AG20443 (cell line): ENCODE results near the gene PIGR.

Experiments used
- DNase-seq: peaks from one replicate; pipeline ENCODE4 v3.0.0; 2012; ENCODE audit warnings: low spot score, mixed read lengths

The PIGR gene, protein sequence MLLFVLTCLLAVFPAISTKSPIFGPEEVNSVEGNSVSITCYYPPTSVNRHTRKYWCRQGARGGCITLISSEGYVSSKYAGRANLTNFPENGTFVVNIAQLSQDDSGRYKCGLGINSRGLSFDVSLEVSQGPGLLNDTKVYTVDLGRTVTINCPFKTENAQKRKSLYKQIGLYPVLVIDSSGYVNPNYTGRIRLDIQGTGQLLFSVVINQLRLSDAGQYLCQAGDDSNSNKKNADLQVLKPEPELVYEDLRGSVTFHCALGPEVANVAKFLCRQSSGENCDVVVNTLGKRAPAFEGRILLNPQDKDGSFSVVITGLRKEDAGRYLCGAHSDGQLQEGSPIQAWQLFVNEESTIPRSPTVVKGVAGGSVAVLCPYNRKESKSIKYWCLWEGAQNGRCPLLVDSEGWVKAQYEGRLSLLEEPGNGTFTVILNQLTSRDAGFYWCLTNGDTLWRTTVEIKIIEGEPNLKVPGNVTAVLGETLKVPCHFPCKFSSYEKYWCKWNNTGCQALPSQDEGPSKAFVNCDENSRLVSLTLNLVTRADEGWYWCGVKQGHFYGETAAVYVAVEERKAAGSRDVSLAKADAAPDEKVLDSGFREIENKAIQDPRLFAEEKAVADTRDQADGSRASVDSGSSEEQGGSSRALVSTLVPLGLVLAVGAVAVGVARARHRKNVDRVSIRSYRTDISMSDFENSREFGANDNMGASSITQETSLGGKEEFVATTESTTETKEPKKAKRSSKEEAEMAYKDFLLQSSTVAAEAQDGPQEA

DNA sequence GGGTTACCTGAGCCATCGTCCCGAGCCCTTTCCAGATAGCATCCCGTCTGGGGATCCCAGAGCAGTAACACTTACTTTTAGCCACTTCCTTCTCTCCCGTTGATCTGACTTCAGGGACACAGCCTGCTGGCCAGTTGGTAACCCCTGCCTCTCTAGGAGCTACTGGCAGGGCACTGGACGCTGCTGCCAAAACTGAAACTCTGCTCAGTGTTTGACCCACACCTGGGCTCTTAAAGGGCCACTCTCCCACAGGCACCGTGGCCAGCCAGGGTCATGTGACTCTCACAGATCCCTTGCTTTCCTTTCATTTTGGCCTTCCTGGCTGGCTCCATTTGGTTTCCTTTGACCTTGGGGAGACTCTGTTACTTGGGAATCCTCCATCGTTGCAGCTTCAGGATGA, at the start of gene PIGR:
Gene PIGR (minus strand): TSS at position 206 of the 400 bp plus-strand sequence. CDS start 5,935 bp downstream, outside the sequence.
- DNase-seq, result no peak

DNA sequence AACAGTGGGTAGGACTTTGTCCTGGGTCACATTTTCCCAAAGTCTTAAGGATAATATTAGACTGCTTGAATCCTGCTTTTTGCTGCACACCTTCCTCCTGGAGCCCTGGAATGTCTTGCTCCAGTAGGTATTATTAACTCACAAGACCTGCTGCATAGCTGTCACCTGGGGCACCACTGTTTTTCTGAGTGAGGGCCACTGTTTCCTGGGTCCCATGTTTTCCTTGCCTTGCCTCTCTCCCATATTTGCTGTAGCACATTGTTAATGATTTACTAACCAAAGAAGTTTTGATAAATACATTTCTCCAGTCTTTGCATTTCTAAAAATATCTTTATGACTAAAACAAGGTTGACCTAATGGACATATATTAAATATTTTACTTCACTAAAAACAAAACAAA, 46.5 kb upstream of the PIGR start:
- DNase-seq, result no peak

DNA sequence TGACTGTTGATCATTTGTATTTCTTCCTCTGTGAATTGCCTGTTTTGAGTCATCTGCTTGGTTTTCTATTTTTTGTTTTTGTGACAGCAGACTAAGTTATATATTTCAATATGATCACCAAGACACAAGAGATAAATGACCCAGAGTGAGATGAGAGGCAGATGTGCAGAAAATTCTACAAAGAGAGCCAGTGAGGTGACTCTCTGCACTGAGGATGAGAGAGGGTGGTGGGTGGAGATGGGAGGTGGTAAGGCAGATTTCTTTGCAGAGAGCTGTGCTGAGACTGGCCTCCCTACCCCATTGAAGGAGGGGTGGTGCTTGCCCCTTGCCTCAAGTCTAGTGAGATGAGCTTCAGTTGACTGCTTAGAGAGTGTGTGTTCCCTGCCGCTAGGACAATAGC, 41.6 kb upstream of the PIGR start:
- no peak for DNase-seq

DNA sequence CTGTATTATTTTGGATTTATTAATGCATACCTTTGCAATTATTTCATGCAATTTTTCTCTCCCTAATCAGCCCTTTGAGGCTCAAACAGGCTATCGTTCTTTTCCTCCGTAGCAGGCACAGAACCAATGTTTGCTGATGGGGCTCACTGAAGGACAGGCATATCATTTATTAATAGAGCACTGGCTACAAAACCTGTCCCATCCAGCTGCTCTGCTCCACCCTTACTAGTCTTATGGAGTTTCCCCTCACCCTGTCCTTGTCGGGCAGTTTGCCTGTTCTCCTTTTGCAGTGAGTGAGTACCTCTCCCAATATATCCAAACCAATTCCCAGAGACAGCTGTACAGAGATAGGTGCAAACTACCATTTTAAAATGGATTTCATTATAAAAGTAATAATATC, 40.6 kb upstream of the PIGR start:
- DNase-seq, result no peak

DNA sequence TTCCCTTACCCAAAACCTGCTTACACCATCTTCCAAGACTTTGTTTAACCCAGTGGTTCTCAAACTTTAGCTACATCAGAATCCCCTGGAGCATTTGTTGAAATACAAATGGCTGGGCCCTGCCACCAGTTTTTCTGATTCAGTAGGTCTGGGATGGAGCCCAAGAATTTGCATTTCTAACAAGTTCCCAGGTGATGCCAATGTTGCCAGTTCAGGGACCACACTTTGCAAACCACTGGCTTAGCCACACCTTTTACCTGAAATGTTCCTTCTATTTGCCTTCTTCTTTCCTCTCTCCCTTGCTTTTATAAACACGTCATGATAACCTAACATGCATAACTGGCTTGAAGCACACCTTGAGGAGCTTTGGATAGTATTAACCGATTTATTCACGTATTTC, 40.1 kb upstream of the PIGR start:
- DNase-seq, result no peak

DNA sequence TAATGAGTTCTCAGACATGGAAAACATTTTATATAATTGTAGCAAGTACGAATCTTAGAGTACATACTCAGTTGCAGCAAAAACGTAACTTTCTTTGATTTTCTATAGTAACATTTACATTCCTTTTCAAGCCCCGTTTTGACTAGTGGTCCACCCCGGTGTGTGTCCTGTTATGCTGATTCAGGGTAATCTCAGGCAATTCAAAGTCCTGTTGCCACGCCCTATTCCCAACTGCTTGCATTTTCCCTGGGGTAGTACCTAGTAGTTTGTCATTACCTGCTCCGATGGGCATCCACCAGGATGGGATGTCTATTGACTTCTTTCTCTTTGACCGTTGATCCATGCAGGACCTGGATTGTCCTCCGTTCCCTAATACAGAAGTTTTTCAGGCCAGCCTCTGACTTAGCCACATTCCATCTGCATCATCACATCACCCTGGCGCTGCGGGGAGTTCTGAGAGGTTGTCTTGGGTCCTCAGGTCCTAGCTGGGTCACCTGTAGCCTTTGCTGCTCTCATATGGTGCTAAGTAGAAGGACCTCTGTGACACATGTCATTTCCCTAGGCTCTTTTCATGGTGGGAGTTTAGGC, 39.0 kb upstream of the PIGR start:
- DNase-seq, result no peak

DNA sequence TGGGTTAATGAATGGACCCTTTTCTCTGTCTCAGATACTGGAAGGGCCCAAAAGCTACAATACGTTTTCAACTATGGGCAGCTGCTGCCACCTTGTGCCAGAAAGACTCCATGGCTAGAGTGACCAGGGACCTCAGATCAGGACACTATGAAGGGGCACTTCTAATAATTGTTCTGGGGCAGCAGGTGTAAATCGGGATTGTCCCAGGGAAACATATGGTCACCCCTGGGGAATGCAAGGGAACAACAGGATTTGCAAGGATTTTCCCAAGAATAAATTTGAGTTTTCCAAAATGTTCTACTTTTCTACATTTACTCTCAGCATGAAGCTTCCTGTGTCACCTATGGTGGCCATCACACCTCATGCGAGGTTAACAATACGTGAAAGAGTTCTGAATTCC, 36.0 kb upstream of the PIGR start:
- peak; percentile 82 for DNase-seq

DNA sequence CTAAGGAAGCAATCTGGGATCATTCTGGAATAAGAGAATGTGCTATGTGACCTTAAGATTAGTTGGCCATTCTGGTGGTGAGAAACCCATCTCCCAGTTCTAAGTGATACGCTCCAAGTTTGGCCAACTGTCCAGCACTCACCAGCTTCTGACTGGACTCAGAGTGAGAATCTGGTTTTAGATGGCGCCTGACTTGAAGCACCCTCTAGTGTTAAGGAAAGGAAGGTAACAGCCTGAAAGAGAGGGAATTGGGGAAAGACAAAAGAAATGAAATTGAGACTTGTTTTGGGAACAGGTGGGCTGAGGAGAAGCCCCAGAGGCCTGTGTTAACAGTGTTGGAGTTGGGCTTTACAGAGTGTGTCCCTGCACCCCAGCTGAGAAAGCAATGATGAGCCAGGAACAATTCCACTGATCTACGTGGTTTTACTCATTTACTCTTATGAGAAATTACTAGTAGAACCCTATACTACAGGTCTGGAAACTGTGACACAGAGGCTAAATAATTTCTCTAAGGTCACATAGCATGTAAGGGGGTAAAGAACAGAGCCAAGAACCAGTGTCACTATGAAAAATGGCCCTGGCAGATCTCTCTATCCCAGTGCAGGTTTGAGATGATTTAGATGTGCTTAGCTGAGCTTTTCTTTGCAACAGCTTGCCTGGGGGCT, 33.2 kb upstream of the PIGR start:
- DNase-seq, result peak; percentile 45

DNA sequence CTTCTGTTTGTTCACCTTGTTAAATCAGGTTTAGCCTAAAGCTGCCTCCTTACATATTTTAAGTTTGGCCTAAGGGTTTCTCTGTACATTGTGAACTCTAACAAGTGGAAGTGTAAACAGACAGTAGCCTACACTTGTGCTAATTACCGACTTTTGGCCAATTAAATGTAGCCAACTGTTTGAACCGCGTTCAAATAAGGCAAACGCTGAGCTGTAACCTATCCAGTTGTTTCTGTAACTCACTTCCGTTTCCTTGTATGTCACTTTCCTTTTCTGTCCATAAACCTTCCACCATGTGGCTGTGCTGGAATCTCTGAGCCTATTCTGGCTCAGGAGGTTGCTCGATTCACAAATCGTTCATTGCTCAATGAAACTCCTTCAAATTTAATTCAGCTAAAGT, 32.0 kb upstream of the PIGR start:
- no peak for DNase-seq

DNA sequence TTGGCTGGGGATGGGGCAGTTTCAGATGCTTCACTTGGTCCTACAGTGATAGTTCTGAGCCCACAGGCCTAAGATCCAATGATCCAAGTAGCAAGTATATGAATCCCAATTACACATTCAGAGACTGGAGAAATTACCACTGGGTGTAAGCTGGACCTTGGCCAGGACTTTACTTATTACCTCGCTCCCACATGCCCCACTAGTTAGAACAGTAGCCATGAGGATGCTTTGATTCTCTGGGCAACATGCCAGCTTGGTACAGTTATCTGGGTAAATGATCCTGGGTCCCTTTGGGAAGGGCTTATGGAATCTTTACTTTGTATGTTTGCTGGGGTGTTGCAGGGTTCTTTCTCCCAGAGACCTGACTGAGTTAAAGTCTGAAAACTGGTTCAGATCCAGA, 29.0 kb upstream of the PIGR start:
- DNase-seq, result no peak

DNA sequence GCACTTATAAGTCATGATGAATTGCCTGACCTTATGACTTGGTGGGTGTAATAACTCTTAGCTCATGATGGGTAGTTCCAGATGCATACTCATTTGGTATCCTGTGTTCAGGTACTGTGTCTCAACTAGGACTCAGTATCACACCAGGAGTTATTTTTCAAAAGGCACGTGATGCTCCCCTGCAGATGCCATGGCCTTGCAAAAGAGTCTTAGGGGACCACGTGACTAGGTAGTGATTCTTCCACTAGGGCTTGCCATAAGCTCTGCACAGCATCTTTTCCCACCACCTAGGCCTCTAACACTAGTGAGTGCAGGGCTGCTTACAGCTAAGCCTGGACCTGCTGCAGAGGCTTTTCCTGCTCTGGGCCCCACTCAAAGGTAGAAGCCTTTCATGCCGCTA, 27.9 kb upstream of the PIGR start:
- no peak for DNase-seq

DNA sequence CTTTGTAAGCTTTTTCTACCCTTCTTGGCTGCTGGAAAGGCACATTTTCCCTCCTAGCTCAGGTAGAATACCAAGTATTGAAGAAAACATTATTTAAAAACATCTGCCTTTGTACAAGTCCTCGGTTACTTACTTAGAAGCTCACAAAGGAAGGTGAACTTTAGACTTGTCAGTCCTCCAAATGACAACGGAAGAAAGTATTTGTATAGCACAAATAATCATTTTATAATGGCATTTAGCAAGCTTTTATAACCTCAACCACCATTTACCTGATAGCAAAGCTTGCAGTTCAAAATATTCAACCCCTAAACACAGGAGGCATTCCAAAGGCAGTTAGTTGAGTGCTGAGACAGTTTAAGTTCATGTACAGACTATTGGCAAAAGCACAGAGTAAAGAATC, 26.5 kb upstream of the PIGR start:
- DNase-seq, result no peak

DNA sequence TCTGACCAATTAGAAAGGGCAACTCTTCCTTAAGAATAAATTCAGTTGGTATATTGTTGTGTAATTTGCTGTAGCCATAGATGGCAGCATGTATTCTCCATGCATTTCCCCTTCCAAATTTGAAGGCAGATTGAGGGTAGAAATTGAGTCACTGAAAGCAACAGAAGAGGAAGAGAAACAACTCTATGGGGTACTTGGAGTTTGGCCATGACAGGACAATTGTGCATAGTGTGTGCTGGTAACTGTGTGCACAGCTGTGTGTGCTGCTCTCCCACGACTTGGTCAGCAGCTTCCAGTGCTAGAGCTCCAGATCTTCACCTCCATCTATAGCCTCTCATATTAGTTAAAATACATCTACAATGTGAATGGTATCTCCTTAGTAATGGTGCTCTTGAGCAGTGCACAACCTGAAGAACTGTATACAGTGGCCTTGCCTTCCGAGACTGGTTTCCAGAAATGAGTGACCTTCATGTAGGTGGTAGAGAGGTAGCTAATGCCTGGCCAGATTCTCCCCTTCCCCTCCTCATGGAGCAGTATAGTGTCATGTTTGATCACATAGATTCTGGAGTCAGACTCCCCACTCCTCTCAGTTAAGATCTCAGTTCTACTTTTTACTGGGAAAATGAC, 24.9 kb upstream of the PIGR start:
- no peak for DNase-seq

DNA sequence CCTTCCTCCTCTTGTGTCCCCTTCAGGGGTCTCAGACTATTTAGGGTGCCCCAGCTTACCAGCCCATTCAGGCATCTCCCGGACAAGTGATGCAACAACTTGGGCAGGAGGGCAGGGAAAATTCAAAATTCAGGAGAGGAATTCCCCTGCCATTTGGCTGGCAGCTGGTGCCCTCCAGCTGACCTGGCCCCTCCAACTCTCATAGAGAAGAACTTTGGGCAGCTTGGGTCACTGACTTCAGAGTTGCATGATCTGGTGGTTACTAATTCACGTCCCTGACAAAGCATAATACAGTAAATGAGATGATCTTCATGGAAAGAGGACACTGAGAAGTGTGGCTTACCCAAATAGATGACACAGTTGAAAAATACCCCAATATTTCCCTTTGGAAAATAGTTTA, 24.2 kb upstream of the PIGR start, which contains the start of gene FCAMR:
Gene FCAMR (minus strand): TSS at position 15 of the 400 bp plus-strand sequence. CDS start 335 bp downstream, outside the sequence.
- no peak for DNase-seq

DNA sequence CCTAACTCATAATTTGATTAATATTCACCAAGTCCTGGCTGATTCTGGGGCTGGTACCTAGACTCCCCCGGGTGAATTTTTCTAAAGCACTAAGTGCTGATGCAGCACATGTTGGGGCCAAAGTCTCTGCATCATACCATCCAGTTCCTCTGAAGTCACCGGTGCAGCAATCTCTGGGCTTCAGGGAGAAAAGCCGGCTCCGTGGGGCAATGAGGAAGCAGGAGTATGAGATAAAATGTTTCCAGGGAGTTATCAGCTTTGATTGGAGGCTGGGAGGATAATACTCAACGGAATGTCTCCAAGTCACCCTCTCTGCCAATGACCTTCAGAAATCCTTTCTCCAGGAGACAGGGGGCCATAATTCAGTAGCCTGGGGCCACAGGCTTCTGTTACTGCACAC, 22.8 kb upstream of the PIGR start:
- DNase-seq, result no peak

DNA sequence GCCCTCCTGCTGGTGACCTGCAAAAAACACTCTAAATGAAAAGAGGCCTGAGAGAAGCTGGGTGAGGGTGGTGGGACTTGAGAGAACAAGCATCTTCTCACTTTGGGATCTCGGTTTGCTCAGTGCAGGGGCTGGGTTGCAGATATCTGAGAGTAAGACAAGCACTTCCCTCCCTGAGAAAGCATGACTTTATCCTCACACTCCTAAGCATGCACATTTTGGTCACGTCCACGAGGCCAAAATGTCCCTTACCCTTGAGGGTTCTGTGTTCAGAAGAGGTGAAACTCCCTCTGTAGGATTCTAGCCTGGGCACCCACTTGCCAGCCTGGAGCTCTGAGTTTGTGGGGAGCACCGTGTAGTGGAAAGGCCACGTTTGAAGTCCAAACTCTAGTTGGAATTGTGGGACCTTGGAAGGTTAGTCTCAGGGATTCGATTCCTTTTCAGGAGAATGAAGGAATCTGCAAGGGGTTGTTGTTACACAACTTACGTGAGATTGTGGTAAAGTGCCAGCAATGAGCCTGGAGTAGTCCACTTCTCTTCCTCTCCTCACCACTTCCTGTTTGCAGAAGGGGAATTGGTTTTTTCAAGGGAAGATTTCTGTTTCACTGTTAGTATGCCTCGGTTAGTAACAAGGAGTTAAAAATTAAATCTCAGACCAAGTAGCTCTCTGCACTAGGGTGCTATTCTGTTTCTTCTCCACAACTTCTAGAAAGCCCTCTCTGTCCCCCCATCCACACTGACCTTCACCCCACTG, 21.0 kb upstream of the PIGR start:
- DNase-seq, result peak; percentile 40

DNA sequence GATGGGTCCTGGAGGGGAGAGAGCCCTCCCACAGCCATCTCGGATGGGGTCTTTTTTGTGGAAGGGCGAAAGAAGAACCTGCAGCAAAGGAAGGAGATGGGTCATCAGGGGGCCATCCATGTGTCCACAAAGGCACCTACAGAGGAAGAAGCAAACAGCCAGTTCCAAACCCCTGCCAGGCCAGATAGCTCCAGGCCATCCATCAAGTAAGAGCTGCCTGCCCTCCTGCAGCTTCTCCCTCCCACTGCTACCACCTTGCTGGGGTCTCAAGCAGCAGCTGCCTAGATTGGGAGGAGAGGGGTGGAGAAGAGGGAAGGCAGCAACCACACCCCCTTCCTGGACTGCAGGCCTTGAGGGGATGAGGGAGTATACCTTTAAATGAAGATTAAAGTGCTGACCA, 19.5 kb upstream of the PIGR start:
- DNase-seq, result no peak

DNA sequence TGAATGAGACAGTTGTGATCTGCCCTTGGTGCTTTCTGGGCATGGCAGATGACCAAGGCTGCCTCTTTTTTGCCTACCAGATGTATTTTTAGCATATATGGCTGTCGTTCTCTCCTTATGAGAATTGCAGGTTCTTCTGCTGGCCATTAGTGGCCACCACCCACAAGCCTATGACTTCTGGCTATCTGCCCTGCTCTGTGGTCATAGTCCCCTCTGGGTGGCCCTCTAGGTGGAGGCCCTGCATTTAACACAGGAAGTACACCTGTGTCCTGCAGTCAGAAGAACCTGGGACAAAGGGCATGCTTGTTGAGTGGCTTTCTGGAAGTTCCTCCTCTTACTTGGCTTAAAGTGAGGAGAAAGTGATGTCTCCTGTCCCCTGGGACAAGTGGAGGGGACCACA, 17.5 kb upstream of the PIGR start:
- DNase-seq, result no peak

DNA sequence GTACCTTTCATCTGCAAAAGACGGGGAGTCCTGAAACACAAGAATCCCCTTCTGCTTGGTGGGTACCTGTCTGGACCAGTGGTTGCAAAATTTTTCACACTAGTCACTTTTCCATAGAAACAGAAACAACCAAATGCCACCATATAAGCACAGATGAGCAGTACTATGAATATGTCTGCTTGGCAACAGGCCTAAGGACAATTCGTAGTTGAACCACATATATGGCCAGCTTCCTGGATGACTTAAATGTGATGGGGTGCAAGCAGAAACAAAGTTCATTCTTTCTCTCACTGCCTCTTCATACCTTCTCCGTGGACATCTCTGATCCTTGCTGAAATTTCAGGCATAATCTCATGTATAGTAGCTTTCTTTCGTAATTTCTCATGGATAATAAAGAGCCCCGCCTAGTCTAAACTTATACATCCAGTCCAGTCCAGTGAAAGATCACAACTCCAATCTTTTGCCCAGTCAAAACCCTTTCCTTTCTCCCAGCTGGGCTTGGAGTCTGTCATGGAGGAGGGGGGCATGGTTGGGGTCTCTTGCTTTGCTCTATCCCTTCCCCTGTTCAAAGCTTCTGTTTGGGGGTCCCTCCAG, 16.9 kb upstream of the PIGR start:
- DNase-seq, result no peak

DNA sequence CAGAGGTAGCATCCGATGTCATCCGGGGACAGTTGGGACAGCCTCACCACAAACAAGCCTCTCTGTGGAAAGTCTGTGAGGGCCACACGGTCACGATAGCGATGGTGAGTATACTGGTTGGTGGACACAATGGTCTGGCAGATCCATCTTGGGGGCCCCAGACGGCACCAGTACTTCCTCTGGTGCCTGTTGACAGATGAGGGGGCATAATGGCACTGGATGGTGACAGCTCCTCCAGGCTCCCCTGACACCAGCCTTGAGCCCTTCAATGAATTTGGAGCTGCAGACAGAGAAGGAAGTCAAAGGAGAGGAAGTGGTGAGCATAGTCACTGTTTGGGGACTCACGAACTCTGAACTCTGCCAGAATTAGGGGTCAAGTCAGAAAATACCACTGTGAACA, 16.0 kb upstream of the PIGR start:
- no peak for DNase-seq

DNA sequence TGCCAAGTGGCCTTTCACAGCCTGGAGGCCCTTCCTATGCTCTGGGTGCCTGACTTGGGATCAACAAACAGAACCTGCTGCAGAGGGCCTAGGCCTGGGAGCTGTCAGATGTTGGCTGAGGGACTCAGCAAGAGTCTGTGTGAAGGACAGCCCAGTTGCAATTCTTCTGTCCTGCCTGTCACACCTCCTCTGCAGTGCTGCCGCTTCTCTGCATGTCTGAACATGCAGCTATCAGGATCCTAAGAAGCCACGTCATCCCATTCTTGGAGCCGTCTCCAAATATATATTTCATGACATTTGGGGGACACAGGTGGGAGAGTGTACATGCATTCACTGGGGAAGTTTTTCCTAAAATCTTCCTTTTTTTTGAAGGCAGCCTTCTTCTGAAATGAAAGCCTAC, 15.4 kb upstream of the PIGR start:
- no peak for DNase-seq
